ENCODE data around the gene WDR49. TPM values are rescaled to one million over a fixed set of nuclear protein-coding genes. Genes with fewer than 3 reads are reported as not detected.
A peak's percentile ranks its signal among the peaks of the same experiment; 100 is the strongest.

WDR49 gene
- total RNA-seq, 1 donor from 2014 or later = 1.2 TPM

GRCh38 chr3:167520266-167521005 lies 133.3 kb downstream of the WDR49 start:
- Mint-ChIP-seq H3K36me3 (no peaks in the 10 kb centered on the region), H3K27ac (peak overlapping the region; percentile 71), H3K9me3 (peaks cover 5% of the 10 kb centered on the region), H3K27me3 (no peaks in the 10 kb centered on the region), H3K4me3 (no peak overlapping the region), H3K4me1 (ENCODE audit: unreplicated experiment) (no peaks in the 10 kb centered on the region)
- no peak for DNase-seq (ENCODE audit: extremely low spot score, unreplicated experiment)
- no peak for TF ChIP-seq CTCF (conservative IDR thresholded peaks at IDR 0.05)

DNA sequence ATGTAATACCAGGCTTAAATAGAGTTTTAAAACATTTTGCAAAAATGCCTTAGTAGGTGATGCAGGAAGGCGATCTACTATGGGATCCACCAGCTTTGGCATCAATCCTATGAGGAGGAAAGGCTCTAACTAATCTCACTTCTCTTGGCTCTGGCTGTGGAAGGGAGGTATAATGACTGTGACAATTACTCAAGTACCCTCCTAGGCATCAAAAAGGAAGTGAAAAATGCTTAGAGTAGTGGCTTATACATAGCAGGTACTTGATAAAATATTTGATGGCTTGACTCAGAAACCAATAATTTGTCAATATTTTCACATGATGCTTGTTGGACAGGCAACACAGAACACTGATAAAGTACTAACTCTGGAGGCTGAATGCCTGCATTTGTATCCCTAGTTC lies 145.8 kb downstream of the WDR49 start:
- no peak for TF ChIP-seq CTCF (conservative IDR thresholded peaks at IDR 0.05)
- no peaks in the 10 kb centered on the region for H3K9me3 Mint-ChIP-seq
- no peak for DNase-seq (ENCODE audit: extremely low spot score, unreplicated experiment)
- H3K27me3 Mint-ChIP-seq = no peaks in the 10 kb centered on the region
- no peaks in the 10 kb centered on the region for H3K36me3 Mint-ChIP-seq
- H3K4me3 Mint-ChIP-seq = no peak overlapping the region
- no peak overlapping the region for H3K27ac Mint-ChIP-seq
- H3K4me1 Mint-ChIP-seq (ENCODE audit: unreplicated experiment) = no peaks in the 10 kb centered on the region

- H3K4me1 Mint-ChIP-seq (ENCODE audit: unreplicated experiment) = no peaks in the 10 kb centered on the region
- no peak overlapping the region for H3K4me3 Mint-ChIP-seq
- no peak for TF ChIP-seq CTCF (conservative IDR thresholded peaks at IDR 0.05)
- no peak for DNase-seq (ENCODE audit: extremely low spot score, unreplicated experiment)
- H3K9me3 Mint-ChIP-seq = no peaks in the 10 kb centered on the region
- H3K27me3 Mint-ChIP-seq = no peaks in the 10 kb centered on the region
- no peak overlapping the region for H3K27ac Mint-ChIP-seq
- H3K36me3 Mint-ChIP-seq = no peaks in the 10 kb centered on the region
These were observed 151.3 kb downstream of the WDR49 start for GRCh38 chr3:167502401-167502800.

GRCh38 chr3:167501941-167502340 lies 151.8 kb downstream of the WDR49 start:
- Mint-ChIP-seq H3K27ac (no peak overlapping the region), H3K9me3 (no peaks in the 10 kb centered on the region)

DNA sequence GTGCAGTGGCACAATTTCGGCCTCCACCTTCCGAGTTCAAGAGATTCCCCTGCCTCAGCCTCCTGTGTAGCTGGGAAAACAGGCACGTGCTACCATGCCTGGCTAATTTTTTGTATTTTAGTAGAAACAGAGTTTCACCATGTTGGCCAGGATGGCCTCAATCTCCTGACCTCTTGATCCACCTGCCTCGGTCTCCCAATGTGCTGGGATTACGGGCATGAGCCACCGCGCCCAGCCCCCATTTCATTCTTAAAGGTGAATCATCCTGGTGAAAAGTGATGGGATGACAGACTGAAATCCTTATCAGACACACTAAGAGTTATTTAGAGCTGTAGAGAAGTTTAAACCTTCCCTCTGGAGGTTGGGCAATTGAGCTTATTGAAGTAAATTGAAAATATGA lies 155.8 kb downstream of the WDR49 start:
- DNase-seq (ENCODE audit: extremely low spot score, unreplicated experiment) = no peak
- H3K27me3 Mint-ChIP-seq = no peaks in the 10 kb centered on the region
- H3K4me3 Mint-ChIP-seq = no peak overlapping the region
- H3K27ac Mint-ChIP-seq = no peak overlapping the region
- H3K4me1 Mint-ChIP-seq (ENCODE audit: unreplicated experiment) = no peaks in the 10 kb centered on the region
- H3K36me3 Mint-ChIP-seq = no peaks in the 10 kb centered on the region
- no peaks in the 10 kb centered on the region for H3K9me3 Mint-ChIP-seq
- no peak for TF ChIP-seq CTCF (conservative IDR thresholded peaks at IDR 0.05)

More at GRCh38 chr3:167501941-167502340, 151.8 kb downstream of the WDR49 start:
- Mint-ChIP-seq H3K4me3 (no peak overlapping the region), H3K36me3 (no peaks in the 10 kb centered on the region), H3K4me1 (ENCODE audit: unreplicated experiment) (no peaks in the 10 kb centered on the region), H3K27me3 (no peaks in the 10 kb centered on the region)
- TF ChIP-seq CTCF (conservative IDR thresholded peaks at IDR 0.05) = no peak
- no peak for DNase-seq (ENCODE audit: extremely low spot score, unreplicated experiment)
